CD8-positive, alpha-beta memory T cell (primary cell): ENCODE data around the gene FRMD4A. TPM values are rescaled to one million over a fixed set of nuclear protein-coding genes. Genes with fewer than 3 reads are reported as not detected.

Experiments used
- CTCF ChIA-PET: fragments of 350-600 bp; sonication (Branson Sonifier 250); formaldehyde crosslinking; loops from one replicate; lab custom pipeline; 2021; ENCODE audit warnings: antibody characterized with exemption; lab: Charles Lee
- POLR2A ChIA-PET: fragments of 350-600 bp; sonication (Branson Sonifier 250); formaldehyde crosslinking; loops from one replicate; lab custom pipeline; 2021; ENCODE audit warnings: antibody characterized with exemption; lab: Charles Lee
- DNase-seq, 5 donors: peaks; one replicate each; pipeline versions ENCODE4 v3.0.0 to v3.0.0-alpha.2; 2020 to 2022; ENCODE audit warnings: mixed read lengths in 1 of 5
- H3K27ac ChIP-seq: one replicate; pipeline ENCODE4 v1.7.0; 2013; ENCODE audit warnings: low read depth, mild to moderate bottlenecking, low read length, moderate library complexity
- H3K27me3 ChIP-seq: 2 replicates; pipeline ENCODE4 v1.7.0; 2013; ENCODE audit warnings: low read length, mild to moderate bottlenecking; ENCODE audit not compliant: insufficient read depth, poor library complexity, severe bottlenecking
- H3K36me3 ChIP-seq: 2 replicates; pipeline ENCODE4 v1.7.0; 2013; ENCODE audit warnings: mild to moderate bottlenecking, low read length, moderate library complexity; ENCODE audit not compliant: insufficient read depth
- H3K4me1 ChIP-seq: 2 replicates; pipeline ENCODE4 v1.7.0; 2013; ENCODE audit warnings: mild to moderate bottlenecking, low read length, moderate library complexity; ENCODE audit not compliant: insufficient read depth
- H3K4me3 ChIP-seq: 2 replicates; pipeline ENCODE4 v1.7.0; 2013; ENCODE audit warnings: mild to moderate bottlenecking, low read length
- H3K9me3 ChIP-seq: 2 replicates; pipeline ENCODE4 v1.7.0; 2013; ENCODE audit warnings: mild to moderate bottlenecking, low read length
- H3K27ac Mint-ChIP-seq, 8 donors: one replicate each; pipeline ENCODE4 v1.8.0; 2020 to 2021; ENCODE audit warnings: mixed read lengths in 8 of 8, mild to moderate bottlenecking in 6 of 8, inconsistent platforms in 3 of 8, moderate library complexity in 3 of 8
- H3K27me3 Mint-ChIP-seq, 2 donors: one replicate each; pipeline ENCODE4 v1.8.0; 2020 to 2021; ENCODE audit warnings: mixed read lengths in 2 of 2, mild to moderate bottlenecking in 1 of 2, moderate library complexity in 1 of 2
- H3K36me3 Mint-ChIP-seq, 3 donors: one replicate each; pipeline ENCODE4 v1.8.0; 2020 to 2021; ENCODE audit warnings: mixed read lengths in 3 of 3, inconsistent platforms in 1 of 3, mild to moderate bottlenecking in 1 of 3
- H3K4me1 Mint-ChIP-seq, 3 donors: one replicate each; pipeline ENCODE4 v1.8.0; 2020 to 2021; ENCODE audit warnings: mixed read lengths in 3 of 3, inconsistent platforms in 1 of 3, mild to moderate bottlenecking in 1 of 3
- H3K4me3 Mint-ChIP-seq, 7 donors: one replicate each; pipeline ENCODE4 v1.8.0; 2020 to 2021; ENCODE audit warnings: mixed read lengths in 7 of 7, mild to moderate bottlenecking in 6 of 7, moderate library complexity in 4 of 7, inconsistent platforms in 2 of 7
- H3K9me3 Mint-ChIP-seq, 5 donors: one replicate each; pipeline ENCODE4 v1.8.0; 2020 to 2022; ENCODE audit warnings: mixed read lengths in 5 of 5, mild to moderate bottlenecking in 3 of 5, moderate library complexity in 2 of 5, inconsistent platforms in 1 of 5
- polyA plus RNA-seq: library from polyadenylated mRNA; unstranded; fragments of 300-500 nt; fragmentation: Illumina TruSeq; gene quantifications from one replicate; pipeline ENCODE4 v1.2.3, GENCODE V29; 2021
- total RNA-seq, 2 experiments: library from RNA; stranded (reverse); gene quantifications; one replicate each; pipeline ENCODE4 v1.2.3, GENCODE V29; 2021

FRMD4A gene
- total and polyA plus RNA-seq, 3 experiments from 2014 or later = 0.21 to 2.7 (median 2.1) TPM

- POLR2A ChIA-PET = no interaction called here
- CTCF ChIA-PET = no interaction called here
Observed at GRCh38 chr10:14111208-14111607, 219.5 kb downstream of the FRMD4A start.

DNA sequence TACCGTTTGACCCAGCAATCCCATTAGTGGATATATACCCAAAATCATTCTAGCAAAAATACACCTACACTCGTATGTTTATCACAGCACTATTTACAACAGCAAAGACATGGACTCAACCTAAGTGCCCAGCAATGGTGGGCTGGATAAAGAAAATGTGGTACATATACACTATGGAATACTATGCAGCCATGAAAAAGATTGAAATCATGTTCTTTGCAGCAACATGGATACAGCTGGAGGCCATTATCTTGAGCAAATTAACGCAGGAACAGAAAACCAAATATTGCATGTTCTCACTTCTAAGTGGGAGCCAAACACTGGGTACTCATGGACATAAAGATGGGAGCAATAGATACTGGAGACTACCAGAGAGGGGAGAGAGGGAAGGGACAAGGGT lies 223.9 kb downstream of the FRMD4A start:
- Histone ChIP-seq H3K9me3 (no peaks in the 10 kb centered on the region), H3K27me3 (no peaks in the 10 kb centered on the region), H3K4me1 (no peaks in the 10 kb centered on the region), H3K36me3 (no peaks in the 10 kb centered on the region), H3K4me3 (no peak overlapping the region), H3K27ac (no peak overlapping the region)
- no peak overlapping the region for H3K4me3 Mint-ChIP-seq
- no peak overlapping the region for H3K27ac Mint-ChIP-seq
- no peak for DNase-seq
- peaks cover 6 to 56% of the 10 kb centered on the region in 2 donors for H3K27me3 Mint-ChIP-seq
- ChIA-PET POLR2A (no interaction called here), CTCF (no interaction called here)
- peaks cover 4 to 10% (median 6%) of the 10 kb centered on the region in 5 donors for H3K9me3 Mint-ChIP-seq
- H3K4me1 Mint-ChIP-seq = no peaks in the 10 kb centered on the region
- peaks cover 0 to 8% (median 0%) of the 10 kb centered on the region in 3 donors for H3K36me3 Mint-ChIP-seq

More at GRCh38 chr10:14111208-14111607, 219.5 kb downstream of the FRMD4A start:
- no peak overlapping the region for H3K4me3 Mint-ChIP-seq
- peaks cover 3 to 39% of the 10 kb centered on the region in 2 donors for H3K27me3 Mint-ChIP-seq
- H3K36me3 ChIP-seq = no peaks in the 10 kb centered on the region
- H3K4me3 ChIP-seq = no peak overlapping the region
- no peak for DNase-seq
- H3K27ac Mint-ChIP-seq = no peak overlapping the region
- no peaks in the 10 kb centered on the region for H3K9me3 ChIP-seq
- no peaks in the 10 kb centered on the region for H3K4me1 ChIP-seq
- H3K27ac ChIP-seq = no peak overlapping the region
- peaks cover 0 to under 1% (median 0%) of the 10 kb centered on the region in 3 donors for H3K36me3 Mint-ChIP-seq
- H3K9me3 Mint-ChIP-seq = peaks cover under 1 to 5% (median 3%) of the 10 kb centered on the region in 5 donors
- no peaks in the 10 kb centered on the region for H3K27me3 ChIP-seq
- no peaks in the 10 kb centered on the region for H3K4me1 Mint-ChIP-seq

DNA sequence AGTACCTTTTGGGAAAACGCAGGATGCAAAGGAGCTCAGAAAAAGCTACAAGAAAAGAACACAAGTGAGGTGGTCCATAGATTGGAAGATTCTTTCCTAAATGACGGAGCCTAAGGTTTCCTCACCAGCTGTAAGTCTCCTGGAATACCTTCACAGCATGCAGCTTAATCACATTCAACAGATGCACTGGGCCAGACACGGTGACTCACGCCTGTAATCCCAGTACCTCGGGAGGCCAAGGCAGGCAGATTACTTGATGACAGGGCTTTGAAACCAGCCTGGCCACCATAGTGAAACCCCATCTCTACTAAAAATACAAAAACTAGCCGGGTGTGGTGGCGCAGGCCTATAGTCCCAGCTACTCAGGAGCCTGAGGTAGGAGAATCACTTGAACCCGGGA lies 228.7 kb downstream of the FRMD4A start:
- H3K9me3 Mint-ChIP-seq = peaks cover 4 to 10% (median 6%) of the 10 kb centered on the region in 5 donors
- POLR2A ChIA-PET = no interaction called here
- Histone ChIP-seq H3K9me3 (no peaks in the 10 kb centered on the region), H3K36me3 (no peaks in the 10 kb centered on the region), H3K4me3 (no peak overlapping the region), H3K27me3 (no peaks in the 10 kb centered on the region), H3K4me1 (no peaks in the 10 kb centered on the region), H3K27ac (no peak overlapping the region)
- H3K4me3 Mint-ChIP-seq = no peak overlapping the region
- H3K27ac Mint-ChIP-seq = no peak overlapping the region
- H3K36me3 Mint-ChIP-seq = peaks cover 0 to 8% (median 0%) of the 10 kb centered on the region in 3 donors
- peaks cover 4 to 29% of the 10 kb centered on the region in 2 donors for H3K27me3 Mint-ChIP-seq
- DNase-seq = no peak
- H3K4me1 Mint-ChIP-seq = no peaks in the 10 kb centered on the region
- CTCF ChIA-PET = no interaction called here

DNA sequence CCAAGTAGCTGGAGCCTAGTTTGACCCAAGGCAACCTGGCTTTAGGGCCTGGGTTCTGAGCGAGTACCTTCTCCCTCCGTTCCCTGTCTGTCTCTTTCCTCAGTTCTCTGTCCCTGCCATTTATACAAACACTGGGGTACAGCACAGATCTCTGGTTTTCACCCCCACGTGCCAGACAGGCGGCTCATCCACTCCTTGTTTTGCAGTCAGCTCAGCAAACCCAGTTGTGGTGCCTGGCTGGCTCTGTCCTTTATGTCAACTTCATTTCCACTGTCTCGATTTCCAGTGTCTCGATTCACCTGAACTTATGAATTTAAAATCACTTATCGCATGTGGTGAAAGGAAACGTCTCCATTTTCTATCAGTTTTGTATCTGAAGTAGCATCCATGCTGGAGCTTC lies 230.8 kb downstream of the FRMD4A start:
- ChIA-PET CTCF (interaction anchor here (2.1 kb wide), 1 partner anchor 9 kb away, joined by 5 read pairs; no protein-coding TSS in a partner anchor), POLR2A (no interaction called here)
- H3K27ac Mint-ChIP-seq = no peak overlapping the region
- peaks cover 0 to 2% (median 0%) of the 10 kb centered on the region in 5 donors for H3K9me3 Mint-ChIP-seq
- H3K27me3 Mint-ChIP-seq = peaks cover 4 to 14% of the 10 kb centered on the region in 2 donors
- no peaks in the 10 kb centered on the region for H3K4me1 ChIP-seq
- no peak overlapping the region for H3K4me3 ChIP-seq
- no peak for DNase-seq
- no peak overlapping the region for H3K4me3 Mint-ChIP-seq
- no peaks in the 10 kb centered on the region for H3K27me3 ChIP-seq
- H3K36me3 Mint-ChIP-seq = no peaks in the 10 kb centered on the region
- H3K36me3 ChIP-seq = no peaks in the 10 kb centered on the region
- H3K4me1 Mint-ChIP-seq = no peaks in the 10 kb centered on the region
- no peak overlapping the region for H3K27ac ChIP-seq
- no peaks in the 10 kb centered on the region for H3K9me3 ChIP-seq

- Histone ChIP-seq H3K27me3 (no peaks in the 10 kb centered on the region), H3K4me3 (no peak overlapping the region), H3K36me3 (no peaks in the 10 kb centered on the region), H3K4me1 (no peaks in the 10 kb centered on the region), H3K27ac (no peak overlapping the region), H3K9me3 (no peaks in the 10 kb centered on the region)
- H3K27ac Mint-ChIP-seq = peak overlapping the region in 1 of 8 donors; percentile 22
- peak in 1 of 5 donors; percentile 3 for DNase-seq
- H3K36me3 Mint-ChIP-seq = no peaks in the 10 kb centered on the region
- ChIA-PET CTCF (interaction anchor here (0.6 to 0.8 kb wide), 2 partner anchors 10 to 11 kb away, joined by 3 read pairs; no protein-coding TSS in a partner anchor), POLR2A (no interaction called here)
- no peaks in the 10 kb centered on the region for H3K27me3 Mint-ChIP-seq
- no peaks in the 10 kb centered on the region for H3K9me3 Mint-ChIP-seq
- H3K4me3 Mint-ChIP-seq = no peak overlapping the region
- no peaks in the 10 kb centered on the region for H3K4me1 Mint-ChIP-seq
Observed at GRCh38 chr10:14093730-14094484, 236.8 kb downstream of the FRMD4A start.

DNA sequence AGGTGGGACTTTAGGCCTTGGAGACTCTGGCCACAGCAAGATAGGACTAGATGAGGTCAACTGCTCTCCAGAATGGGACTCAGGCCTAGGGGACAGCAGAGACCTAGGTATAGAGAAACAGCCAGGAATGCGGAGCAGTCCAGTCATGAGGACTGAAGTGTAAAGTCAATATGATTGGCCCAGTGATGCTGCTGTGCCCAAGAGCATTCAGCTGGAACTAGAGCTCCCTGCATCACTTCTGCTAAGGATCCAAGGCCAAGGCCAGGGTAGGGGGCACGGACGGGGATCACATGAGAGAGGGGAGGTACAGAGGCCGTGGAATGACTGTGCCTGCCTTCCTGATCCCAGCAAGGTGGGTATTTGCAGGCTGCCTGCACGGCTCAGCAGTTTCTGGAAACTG lies 237.9 kb downstream of the FRMD4A start:
- CTCF ChIA-PET = no interaction called here
- no peak overlapping the region for H3K4me3 ChIP-seq
- Mint-ChIP-seq H3K9me3 (no peaks in the 10 kb centered on the region), H3K4me3 (no peak overlapping the region), H3K4me1 (no peaks in the 10 kb centered on the region), H3K36me3 (no peaks in the 10 kb centered on the region), H3K27me3 (no peaks in the 10 kb centered on the region), H3K27ac (no peak overlapping the region)
- no peaks in the 10 kb centered on the region for H3K9me3 ChIP-seq
- DNase-seq = no peak
- no peaks in the 10 kb centered on the region for H3K27me3 ChIP-seq
- no peaks in the 10 kb centered on the region for H3K36me3 ChIP-seq
- no peak overlapping the region for H3K27ac ChIP-seq
- POLR2A ChIA-PET = no interaction called here
- no peaks in the 10 kb centered on the region for H3K4me1 ChIP-seq

- H3K9me3 Mint-ChIP-seq = no peaks in the 10 kb centered on the region
- no peaks in the 10 kb centered on the region for H3K4me1 Mint-ChIP-seq
- Histone ChIP-seq H3K4me1 (no peaks in the 10 kb centered on the region), H3K36me3 (no peaks in the 10 kb centered on the region), H3K9me3 (no peaks in the 10 kb centered on the region), H3K4me3 (no peak overlapping the region), H3K27ac (no peak overlapping the region), H3K27me3 (no peaks in the 10 kb centered on the region)
- H3K27me3 Mint-ChIP-seq = peaks cover 5 to 19% of the 10 kb centered on the region in 2 donors
- DNase-seq = no peak
- H3K36me3 Mint-ChIP-seq = no peaks in the 10 kb centered on the region
- CTCF ChIA-PET = interaction anchor here (1.7 kb wide), 1 partner anchor 10 kb away, joined by 5 read pairs; no protein-coding TSS in a partner anchor
- POLR2A ChIA-PET = no interaction called here
- H3K4me3 Mint-ChIP-seq = no peak overlapping the region
- H3K27ac Mint-ChIP-seq = peak overlapping the region in 1 of 8 donors; percentile 26
Observed at GRCh38 chr10:14089556-14090292, 241.0 kb downstream of the FRMD4A start.

DNA sequence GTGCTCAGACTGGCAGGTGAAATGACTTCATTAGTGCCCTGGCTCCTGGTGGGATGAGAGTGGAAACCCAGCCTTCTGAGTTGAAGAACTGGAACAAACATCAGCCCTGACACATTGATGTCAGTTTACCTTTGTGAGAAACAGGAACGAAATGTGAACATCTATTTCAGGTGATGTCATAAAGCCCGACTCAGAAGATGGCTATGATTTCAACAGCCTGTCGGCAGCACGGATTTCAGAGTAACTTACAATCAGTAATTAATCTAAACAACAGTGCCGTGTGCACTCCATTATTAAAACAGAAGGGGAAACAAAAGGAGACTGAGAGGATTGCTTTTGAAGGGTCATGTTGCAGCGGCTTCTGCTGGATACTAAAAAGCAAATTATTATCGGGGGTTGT lies 243.2 kb downstream of the FRMD4A start:
- no peak for DNase-seq
- Histone ChIP-seq H3K4me3 (no peak overlapping the region), H3K36me3 (no peaks in the 10 kb centered on the region), H3K9me3 (no peaks in the 10 kb centered on the region), H3K27me3 (no peaks in the 10 kb centered on the region), H3K27ac (no peak overlapping the region), H3K4me1 (no peaks in the 10 kb centered on the region)
- Mint-ChIP-seq H3K9me3 (no peaks in the 10 kb centered on the region), H3K27me3 (peaks cover 11 to 23% of the 10 kb centered on the region in 2 donors), H3K36me3 (no peaks in the 10 kb centered on the region), H3K27ac (no peak overlapping the region), H3K4me1 (no peaks in the 10 kb centered on the region), H3K4me3 (no peak overlapping the region)
- CTCF ChIA-PET = no interaction called here
- POLR2A ChIA-PET = no interaction called here
